Peyer's patch (tissue), 4 donors: ENCODE data around the gene C3orf22.

Experiments used
- CTCF ChIP-seq, 6 experiments: fragments of 450-650 bp in 4 of 6; fragments of 200-600 bp in 2 of 6; sonication (generic) in 1 of 6; IDR thresholded peaks; one replicate each; pipeline ENCODE4 v1.5.1; 2017 to 2019; ENCODE audit warnings: antibody characterized with exemption in 6 of 6, mild to moderate bottlenecking in 3 of 6, moderate library complexity in 1 of 6
- POLR2A ChIP-seq, 2 donors: fragments of 450-650 bp; IDR thresholded peaks; one replicate each; pipeline ENCODE4 v1.5.1; 2017; ENCODE audit warnings: antibody characterized with exemption in 2 of 2, mild to moderate bottlenecking in 2 of 2, moderate library complexity in 2 of 2

GRCh38 chr3:126531051-126531330 is 27.7 kb downstream of the C3orf22 start:
- TF ChIP-seq CTCF (IDR thresholded peaks at IDR 0.05) (no peak), POLR2A (IDR thresholded peaks at IDR 0.05) (no peak)
